GM19455 (cell line): ENCODE measurements around the gene OR2Y1.
"Not testable (repeated sequence)": the region's sequence is repeated elsewhere in the genome, so short reads cannot be mapped to it uniquely, and the experiment has no call there.

Source experiments
- ATAC-seq: cut with Tn5 transposase; IDR thresholded peaks from one replicate; pipeline ENCODE4 v1.9.1; 2021; ENCODE audit not compliant: unreplicated experiment

Gene OR2Y1

GRCh38 chr5:180739958-180740357 is at the start of gene OR2Y1:
TSS of gene OR2Y1 (minus strand) at chr5:180740058. CDS start at chr5:180740058, 0 bp downstream.
- ATAC-seq: no peak

GRCh38 chr5:180788651-180789410 is 49.0 kb upstream of the OR2Y1 start:
- ATAC-seq: not testable (repeated sequence)

GRCh38 chr5:180787711-180788431 is 48.0 kb upstream of the OR2Y1 start:
- no peak for ATAC-seq

GRCh38 chr5:180786531-180787398 is 46.9 kb upstream of the OR2Y1 start:
- no peak for ATAC-seq

GRCh38 chr5:180785794-180786221 is 46.0 kb upstream of the OR2Y1 start:
- no peak for ATAC-seq

GRCh38 chr5:180785121-180785781 is 45.4 kb upstream of the OR2Y1 start:
- ATAC-seq: no peak

- no peak for ATAC-seq
Measured at GRCh38 chr5:180784497-180785097, 44.7 kb upstream of the OR2Y1 start.

GRCh38 chr5:180783340-180784052 is 43.6 kb upstream of the OR2Y1 start:
- ATAC-seq: no peak

- no peak for ATAC-seq
Measured at GRCh38 chr5:180782748-180783147, 42.9 kb upstream of the OR2Y1 start.

GRCh38 chr5:180781900-180782326 is 42.1 kb upstream of the OR2Y1 start:
- not testable (repeated sequence) for ATAC-seq

GRCh38 chr5:180779985-180780610 is 40.2 kb upstream of the OR2Y1 start:
- ATAC-seq: no peak

GRCh38 chr5:180777475-180777874 is 37.6 kb upstream of the OR2Y1 start:
- ATAC-seq: no peak

- ATAC-seq: no peak
Measured at GRCh38 chr5:180776376-180776775, 36.5 kb upstream of the OR2Y1 start.

- ATAC-seq: no peak
Measured at GRCh38 chr5:180775624-180776023, 35.8 kb upstream of the OR2Y1 start.

- no peak for ATAC-seq
Measured at GRCh38 chr5:180771839-180772238, 32.0 kb upstream of the OR2Y1 start.

- no peak for ATAC-seq
Measured at GRCh38 chr5:180769821-180770220, 30.0 kb upstream of the OR2Y1 start.

- ATAC-seq: no peak
Measured at GRCh38 chr5:180755601-180756000, 15.7 kb upstream of the OR2Y1 start.

GRCh38 chr5:180744253-180744652 is 4.4 kb upstream of the OR2Y1 start:
- no peak for ATAC-seq

GRCh38 chr5:180742727-180743126 is 2.9 kb upstream of the OR2Y1 start:
- ATAC-seq: no peak
